ENCODE measurements around the gene CRYBG1.

Gene CRYBG1

GRCh38 chr6:106518748-106519147 lies 158.2 kb downstream of the CRYBG1 start:
- TF ChIP-seq SIN3A (IDR thresholded peaks at IDR 0.05; ENCODE audit: borderline replicate concordance, insufficient read depth, low read length) = no peak
- no peak for TF ChIP-seq FOXP2 (optimal IDR thresholded peaks at IDR 0.05; ENCODE audit: borderline replicate concordance, extremely low read depth, extremely low read length, insufficient read depth)
- TF ChIP-seq REST (IDR thresholded peaks at IDR 0.05; ENCODE audit: insufficient read depth in 1 of 2, low read depth in 2 of 2, low read length in 2 of 2) = no peak
- no peak for TF ChIP-seq POLR2AphosphoS5 (IDR thresholded peaks at IDR 0.05; ENCODE audit: low read depth, low read length)
- no peak for TF ChIP-seq TAF1 (IDR thresholded peaks at IDR 0.05; ENCODE audit: borderline replicate concordance, insufficient read depth, low read length)

- TF ChIP-seq FOXP2 (optimal IDR thresholded peaks at IDR 0.05; ENCODE audit: borderline replicate concordance, extremely low read depth, extremely low read length, insufficient read depth) (no peak), POLR2AphosphoS5 (IDR thresholded peaks at IDR 0.05; ENCODE audit: low read depth, low read length) (no peak), TAF1 (IDR thresholded peaks at IDR 0.05; ENCODE audit: borderline replicate concordance, insufficient read depth, low read length) (no peak), REST (IDR thresholded peaks at IDR 0.05; ENCODE audit: insufficient read depth in 1 of 2, low read depth in 2 of 2, low read length in 2 of 2) (no peak), SIN3A (IDR thresholded peaks at IDR 0.05; ENCODE audit: borderline replicate concordance, insufficient read depth, low read length) (no peak)
These were observed 159.2 kb downstream of the CRYBG1 start for GRCh38 chr6:106519460-106520394.

- no peak for TF ChIP-seq REST (IDR thresholded peaks at IDR 0.05; ENCODE audit: insufficient read depth in 1 of 2, low read depth in 2 of 2, low read length in 2 of 2)
- TF ChIP-seq TAF1 (IDR thresholded peaks at IDR 0.05; ENCODE audit: borderline replicate concordance, insufficient read depth, low read length) = no peak
These were observed 160.3 kb downstream of the CRYBG1 start for GRCh38 chr6:106520711-106521401.

- TF ChIP-seq SIN3A (IDR thresholded peaks at IDR 0.05; ENCODE audit: borderline replicate concordance, insufficient read depth, low read length) (no peak), TAF1 (IDR thresholded peaks at IDR 0.05; ENCODE audit: borderline replicate concordance, insufficient read depth, low read length) (no peak), FOXP2 (optimal IDR thresholded peaks at IDR 0.05; ENCODE audit: borderline replicate concordance, extremely low read depth, extremely low read length, insufficient read depth) (no peak), REST (IDR thresholded peaks at IDR 0.05; ENCODE audit: insufficient read depth in 1 of 2, low read depth in 2 of 2, low read length in 2 of 2) (no peak), POLR2AphosphoS5 (IDR thresholded peaks at IDR 0.05; ENCODE audit: low read depth, low read length) (no peak)
These were observed 162.2 kb downstream of the CRYBG1 start for GRCh38 chr6:106522562-106523250.
